ENCODE results near the gene NTN5. TPM values are rescaled to one million over a fixed set of nuclear protein-coding genes. Genes with fewer than 3 reads are reported as not detected.

The NTN5 gene
- total and polyA plus RNA-seq, 9 of the 15 experiments (the other 6 are each of a cell fraction or from before 2014, with no cell fraction given): not detected

DNA sequence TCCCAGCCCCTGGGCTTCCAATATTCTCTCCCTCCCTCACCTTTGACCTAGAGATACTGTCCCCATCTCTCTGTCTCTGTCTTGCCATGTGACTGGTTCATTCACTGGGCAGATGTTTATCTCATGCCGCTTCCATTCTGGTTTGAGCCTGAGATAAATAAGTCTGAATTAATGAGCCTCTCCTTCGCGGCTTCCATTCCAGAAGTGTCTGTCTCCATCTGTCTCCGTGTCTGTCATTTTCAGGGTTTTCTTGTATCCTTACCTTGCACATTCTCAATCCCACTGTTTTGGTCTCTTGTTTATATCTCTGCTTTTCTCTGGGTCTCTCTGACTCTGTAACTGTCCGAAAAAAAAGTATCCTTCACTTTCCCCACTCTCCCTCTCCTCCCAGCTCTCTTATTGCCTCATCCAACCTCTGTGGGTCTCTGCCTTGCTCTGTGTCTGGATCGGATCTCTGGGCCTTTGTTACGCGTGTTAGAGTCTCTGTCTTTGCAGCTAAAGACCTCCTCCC lies 49.2 kb downstream of the NTN5 start (continued):
- TF ChIP-seq USF1 (CRISPR knock-in tag; IDR thresholded peaks at IDR 0.05) (no peak), FOXJ3 (CRISPR knock-in tag; IDR thresholded peaks at IDR 0.05) (no peak), KAT2B (IDR thresholded peaks at IDR 0.05; ENCODE audit: low read depth, low read length) (no peak), NFIC (IDR thresholded peaks at IDR 0.05) (no peak), OTX1 (CRISPR knock-in tag; IDR thresholded peaks at IDR 0.05) (peak; percentile 79; the same call in 1 of the 2 replicates)
- TF ChIP-seq, protein P1, sequence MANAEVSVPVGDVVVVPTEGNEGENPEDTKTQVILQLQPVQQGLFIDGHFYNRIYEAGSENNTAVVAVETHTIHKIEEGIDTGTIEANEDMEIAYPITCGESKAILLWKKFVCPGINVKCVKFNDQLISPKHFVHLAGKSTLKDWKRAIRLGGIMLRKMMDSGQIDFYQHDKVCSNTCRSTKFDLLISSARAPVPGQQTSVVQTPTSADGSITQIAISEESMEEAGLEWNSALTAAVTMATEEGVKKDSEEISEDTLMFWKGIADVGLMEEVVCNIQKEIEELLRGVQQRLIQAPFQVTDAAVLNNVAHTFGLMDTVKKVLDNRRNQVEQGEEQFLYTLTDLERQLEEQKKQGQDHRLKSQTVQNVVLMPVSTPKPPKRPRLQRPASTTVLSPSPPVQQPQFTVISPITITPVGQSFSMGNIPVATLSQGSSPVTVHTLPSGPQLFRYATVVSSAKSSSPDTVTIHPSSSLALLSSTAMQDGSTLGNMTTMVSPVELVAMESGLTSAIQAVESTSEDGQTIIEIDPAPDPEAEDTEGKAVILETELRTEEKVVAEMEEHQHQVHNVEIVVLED (CRISPR knock-in tag; IDR thresholded peaks at IDR 0.05): no peak

GRCh38 chr19:48619692-48620585 lies 52.9 kb downstream of the NTN5 start:
- peaks cover 11% of the 10 kb centered on the region for H3K9me1 ChIP-seq (ENCODE audit: control insufficient read depth, insufficient read depth, low read length)
- H3K9me3 ChIP-seq (replicated peaks; ENCODE audit: control insufficient read depth, insufficient read depth, low read depth, low read length): no peaks in the 10 kb centered on the region
- peak overlapping the region; percentile 94 for H3K4me2 ChIP-seq (ENCODE audit: insufficient read depth, low read length)
- peaks cover 44% of the 10 kb centered on the region for H3K79me2 ChIP-seq (ENCODE audit: control insufficient read depth, insufficient read depth, low read length)
- peak; percentile 23 for FAIRE-seq
- H3K4me1 ChIP-seq (replicated peaks in 1 of 2; ENCODE audit: control insufficient read depth in 2 of 2, insufficient read depth in 2 of 2, low read length in 2 of 2): peaks cover 39 to 58% of the 10 kb centered on the region in 2 experiments
- peaks cover 36% of the 10 kb centered on the region; the same call in 2 of the 3 replicates for H3K36me3 ChIP-seq (ENCODE audit: control insufficient read depth, insufficient read depth, low read length)
- H2AFZ ChIP-seq (ENCODE audit: low read depth, low read length): peak overlapping the region; percentile 80
- H4K20me1 ChIP-seq (replicated peaks; ENCODE audit: control insufficient read depth, insufficient read depth, low read length): peaks cover 35% of the 10 kb centered on the region
- no peak for ATAC-seq
- WGBS (ENCODE audit: insufficient coverage, low coverage, missing lambda C conversion rate): 29% methylated on average over 6 of the region's 6 CpGs
- DNase-seq (ENCODE audit: extremely low read depth in 1 of 4, low spot score in 3 of 4): peak in 2 of 4 experiments; percentile 22 to 62
- intact Hi-C loops (cut with micrococcal nuclease) (loop anchor here (1.0 kb wide), 1 partner anchor 17 kb away; the partner anchor contains the start of gene DBP), in situ Hi-C loops (cut with MboI) (no loop called here)
- H3K9ac ChIP-seq (ENCODE audit: insufficient read depth in 1 of 2, low read depth in 2 of 2, low read length in 2 of 2): peak overlapping the region; percentile 72 to 88
- BruUV-seq (replicated peaks): TSS peak; percentile 65
- no peaks in the 10 kb centered on the region for H3K27me3 ChIP-seq (ENCODE audit: control insufficient read depth in 2 of 2, insufficient read depth in 2 of 2, low read length in 2 of 2)
- H3K4me3 ChIP-seq: peak overlapping the region; percentile 64
- POLR2A ChIA-PET: interaction anchor here (0.5 to 4.7 kb wide), 28 partner anchors 8 to 459 kb away, joined by 3 to 85 read pairs (median 4); partner anchors contain the start of genes DBP and SPACA4
- CTCF ChIA-PET (ENCODE audit: low intra/inter-chr PET ratio): no interaction called here
- peak overlapping the region; percentile 78 for H3K27ac ChIP-seq (ENCODE audit: extremely low read depth, low read depth, low read length)
- TF ChIP-seq BRCA1 (IDR thresholded peaks at IDR 0.05) (no peak), BRCA1 (CRISPR knock-in tag; IDR thresholded peaks at IDR 0.05) (no peak), KLF6 (CRISPR knock-in tag; IDR thresholded peaks at IDR 0.05; ENCODE audit: borderline replicate concordance) (no peak), TOE1 (IDR thresholded peaks at IDR 0.05; ENCODE audit: borderline replicate concordance) (0 out of 2 replicates have a peak, but pooled peaks have one; percentile 27), TOE1 (CRISPR knock-in tag; IDR thresholded peaks at IDR 0.05; ENCODE audit: borderline replicate concordance, low read depth) (no peak), ZNF316 (IDR thresholded peaks at IDR 0.05) (peak; percentile 75), CEBPB (tag; IDR thresholded peaks at IDR 0.05) (peak; percentile 48; the same call in 1 of the 2 replicates), DMBX1 (CRISPR knock-in tag; IDR thresholded peaks at IDR 0.05; ENCODE audit: borderline replicate concordance) (0 out of 2 replicates have a peak, but pooled peaks have one; percentile 13), ZNF583 (CRISPR knock-in tag; IDR thresholded peaks at IDR 0.05) (0 out of 2 replicates have a peak, but pooled peaks have one; percentile 13), NCOR1 (IDR thresholded peaks at IDR 0.05) (peak; percentile 16; the same call in 1 of the 2 replicates)
- TF ChIP-seq, protein P2, sequence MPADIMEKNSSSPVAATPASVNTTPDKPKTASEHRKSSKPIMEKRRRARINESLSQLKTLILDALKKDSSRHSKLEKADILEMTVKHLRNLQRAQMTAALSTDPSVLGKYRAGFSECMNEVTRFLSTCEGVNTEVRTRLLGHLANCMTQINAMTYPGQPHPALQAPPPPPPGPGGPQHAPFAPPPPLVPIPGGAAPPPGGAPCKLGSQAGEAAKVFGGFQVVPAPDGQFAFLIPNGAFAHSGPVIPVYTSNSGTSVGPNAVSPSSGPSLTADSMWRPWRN (IDR thresholded peaks at IDR 0.05; ENCODE audit: low read depth): no peak
